A673 (cell line): ENCODE measurements around the gene SAMD13. TPM values are rescaled to one million over a fixed set of nuclear protein-coding genes. Genes with fewer than 3 reads are reported as not detected.

Experiments used
- BruUV-seq: library from RNA; stranded (reverse); fragments of 400-500 nt; replicated peaks from 2 replicates; lab custom pipeline; 2021; lab: Mats Ljungman, UMichigan
- CTCF ChIA-PET: fragments of 300-600 bp; sonication (Branson Sonifier 250); formaldehyde crosslinking; loops from one replicate; lab custom pipeline; 2022; ENCODE audit warnings: antibody characterized with exemption; lab: Charles Lee
- POLR2A ChIA-PET: fragments of 300-600 bp; sonication (Branson Sonifier 250); formaldehyde crosslinking; loops from one replicate; lab custom pipeline; 2022; ENCODE audit warnings: antibody characterized with exemption; ENCODE audit not compliant: low non-redundant PET; lab: Charles Lee
- DNase-seq: peaks from one replicate; pipeline ENCODE4 v3.0.0-alpha.2; 2015; ENCODE audit warnings: low spot score
- H3K27ac ChIP-seq: fragments of 200-600 bp; sonication (generic); 2 replicates; pipeline ENCODE4 v1.5.1; 2016; ENCODE audit warnings: mixed run types, low read depth, mild to moderate bottlenecking, mixed read lengths, antibody characterized with exemption, low read length; ENCODE audit not compliant: poor library complexity, severe bottlenecking
- H3K27me3 ChIP-seq: fragments of 200-600 bp; sonication (generic); replicated peaks from 2 replicates; pipeline ENCODE4 v1.6.1; 2017; ENCODE audit warnings: mixed run types, low read depth, mild to moderate bottlenecking, mixed read lengths, antibody characterized with exemption, low read length; ENCODE audit not compliant: insufficient read depth, poor library complexity
- H3K36me3 ChIP-seq: fragments of 200-600 bp; sonication (generic); 2 replicates; pipeline ENCODE4 v1.6.1; 2016; ENCODE audit warnings: mixed run types, mild to moderate bottlenecking, mixed read lengths, antibody characterized with exemption, low read length; ENCODE audit not compliant: insufficient read depth, poor library complexity, severe bottlenecking
- H3K4me1 ChIP-seq: fragments of 200-600 bp; sonication (generic); 2 replicates; pipeline ENCODE4 v1.6.1; 2017; ENCODE audit warnings: mixed run types, mild to moderate bottlenecking, mixed read lengths, antibody characterized with exemption, low read length; ENCODE audit not compliant: insufficient read depth, poor library complexity, severe bottlenecking
- H3K4me3 ChIP-seq: fragments of 200-600 bp; sonication (generic); 2 replicates; pipeline ENCODE4 v1.5.1; 2016; ENCODE audit warnings: low read depth, mixed run types, mild to moderate bottlenecking, mixed read lengths, low read length; ENCODE audit not compliant: poor library complexity, severe bottlenecking
- H3K9me3 ChIP-seq: fragments of 200-600 bp; sonication (generic); 2 replicates; pipeline ENCODE4 v1.6.1; 2016; ENCODE audit warnings: mixed run types, low read depth, mild to moderate bottlenecking, mixed read lengths, antibody characterized with exemption, low read length; ENCODE audit not compliant: poor library complexity, severe bottlenecking
- EZH2 ChIP-seq: fragments of 200-600 bp; sonication (generic); IDR thresholded peaks from 2 replicates; pipeline ENCODE4 v1.6.1; 2017; ENCODE audit warnings: borderline replicate concordance, low read depth, mild to moderate bottlenecking, mixed read lengths, antibody characterized with exemption, low read length; ENCODE audit not compliant: poor library complexity, severe bottlenecking
- intact Hi-C: fragments of 100-400 bp; cut with micrococcal nuclease; formaldehyde crosslinking; loops from one replicate; pipeline ENCODE4 v1.10.0; 2022; ENCODE audit not compliant: unreplicated experiment
- total RNA-seq: library from RNA; stranded (reverse); gene quantifications from 2 replicates; pipeline ENCODE4 v1.2.3, GENCODE V29; 2021
- TF ChIP-seq, protein P1 (sequence below): fragments of 300-800, 200-600 bp; sonication (generic); conservative IDR thresholded peaks from 2 replicates; pipeline ENCODE4 v1.5.1; 2017; ENCODE audit warnings: low read depth, mild to moderate bottlenecking, antibody characterized with exemption, low read length, moderate library complexity, mixed read lengths

The SAMD13 gene
- total RNA-seq, 1 experiment from 2014 or later = 1.2 TPM

DNA sequence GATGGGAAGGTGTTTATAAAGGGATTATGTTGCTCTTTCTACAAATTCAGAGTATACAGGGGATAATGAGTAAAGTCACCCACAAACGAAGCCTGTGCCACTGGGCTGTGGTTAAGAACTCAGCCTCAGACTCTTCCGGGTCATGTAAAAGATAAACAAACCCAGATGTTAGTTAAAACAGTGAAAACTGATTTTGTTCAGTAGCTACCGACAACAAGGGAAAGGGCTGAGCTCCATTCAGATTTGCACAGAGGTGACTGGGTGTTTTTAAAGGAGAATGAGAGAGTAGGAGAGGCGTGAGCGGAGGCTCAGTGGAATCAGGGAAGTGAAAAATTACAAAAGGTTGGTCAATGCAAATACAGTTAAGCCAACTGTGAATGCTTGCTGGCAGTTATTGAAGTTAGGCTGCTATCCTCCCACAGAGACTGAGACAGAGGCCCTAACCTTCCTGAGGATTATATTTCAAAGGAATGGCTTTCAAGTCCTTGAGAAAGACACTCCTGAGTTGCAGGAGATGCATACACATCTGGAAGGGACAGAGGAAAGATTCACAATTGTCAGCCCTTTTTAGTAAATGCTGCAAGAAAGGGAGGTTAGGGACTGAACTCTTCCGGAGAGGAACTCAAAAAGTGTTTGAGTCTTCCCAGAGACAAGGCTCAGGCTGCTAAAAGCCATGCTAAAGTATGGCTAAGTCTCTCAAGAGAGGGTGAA is 29.9 kb upstream of the SAMD13 start:
- CTCF ChIA-PET = no interaction called here
- no peak for TF ChIP-seq EZH2
- TF ChIP-seq, protein P1, sequence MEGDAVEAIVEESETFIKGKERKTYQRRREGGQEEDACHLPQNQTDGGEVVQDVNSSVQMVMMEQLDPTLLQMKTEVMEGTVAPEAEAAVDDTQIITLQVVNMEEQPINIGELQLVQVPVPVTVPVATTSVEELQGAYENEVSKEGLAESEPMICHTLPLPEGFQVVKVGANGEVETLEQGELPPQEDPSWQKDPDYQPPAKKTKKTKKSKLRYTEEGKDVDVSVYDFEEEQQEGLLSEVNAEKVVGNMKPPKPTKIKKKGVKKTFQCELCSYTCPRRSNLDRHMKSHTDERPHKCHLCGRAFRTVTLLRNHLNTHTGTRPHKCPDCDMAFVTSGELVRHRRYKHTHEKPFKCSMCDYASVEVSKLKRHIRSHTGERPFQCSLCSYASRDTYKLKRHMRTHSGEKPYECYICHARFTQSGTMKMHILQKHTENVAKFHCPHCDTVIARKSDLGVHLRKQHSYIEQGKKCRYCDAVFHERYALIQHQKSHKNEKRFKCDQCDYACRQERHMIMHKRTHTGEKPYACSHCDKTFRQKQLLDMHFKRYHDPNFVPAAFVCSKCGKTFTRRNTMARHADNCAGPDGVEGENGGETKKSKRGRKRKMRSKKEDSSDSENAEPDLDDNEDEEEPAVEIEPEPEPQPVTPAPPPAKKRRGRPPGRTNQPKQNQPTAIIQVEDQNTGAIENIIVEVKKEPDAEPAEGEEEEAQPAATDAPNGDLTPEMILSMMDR = no peak
- Histone ChIP-seq H3K27me3 (no peaks in the 10 kb centered on the region), H3K9me3 (no peaks in the 10 kb centered on the region), H3K36me3 (no peaks in the 10 kb centered on the region), H3K4me1 (no peaks in the 10 kb centered on the region), H3K4me3 (no peak overlapping the region), H3K27ac (no peak overlapping the region)
- no TSS peak for BruUV-seq
- intact Hi-C loops = no loop called here
- POLR2A ChIA-PET = no interaction called here
- no peak for DNase-seq

DNA sequence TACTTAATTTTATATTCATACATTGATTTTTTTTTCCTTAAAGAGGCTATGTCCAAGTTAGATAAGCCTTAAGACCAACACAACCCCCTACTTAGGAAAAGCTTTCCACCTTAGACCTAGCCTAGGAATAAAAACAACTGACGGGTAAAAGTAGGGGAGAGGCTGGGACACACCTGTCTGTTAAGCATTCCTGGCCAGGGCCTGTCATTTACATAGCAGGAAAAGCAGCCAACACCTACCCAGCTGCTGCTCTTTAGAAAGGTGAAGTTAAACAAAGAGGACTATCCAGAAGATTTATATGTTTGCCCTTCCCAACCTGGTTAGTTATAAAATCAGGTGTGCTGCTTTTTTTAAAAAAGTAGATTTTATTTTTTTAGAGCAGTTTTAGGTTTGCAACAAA is 29.1 kb upstream of the SAMD13 start:
- no peak for DNase-seq
- POLR2A ChIA-PET = no interaction called here
- intact Hi-C loops = no loop called here

DNA sequence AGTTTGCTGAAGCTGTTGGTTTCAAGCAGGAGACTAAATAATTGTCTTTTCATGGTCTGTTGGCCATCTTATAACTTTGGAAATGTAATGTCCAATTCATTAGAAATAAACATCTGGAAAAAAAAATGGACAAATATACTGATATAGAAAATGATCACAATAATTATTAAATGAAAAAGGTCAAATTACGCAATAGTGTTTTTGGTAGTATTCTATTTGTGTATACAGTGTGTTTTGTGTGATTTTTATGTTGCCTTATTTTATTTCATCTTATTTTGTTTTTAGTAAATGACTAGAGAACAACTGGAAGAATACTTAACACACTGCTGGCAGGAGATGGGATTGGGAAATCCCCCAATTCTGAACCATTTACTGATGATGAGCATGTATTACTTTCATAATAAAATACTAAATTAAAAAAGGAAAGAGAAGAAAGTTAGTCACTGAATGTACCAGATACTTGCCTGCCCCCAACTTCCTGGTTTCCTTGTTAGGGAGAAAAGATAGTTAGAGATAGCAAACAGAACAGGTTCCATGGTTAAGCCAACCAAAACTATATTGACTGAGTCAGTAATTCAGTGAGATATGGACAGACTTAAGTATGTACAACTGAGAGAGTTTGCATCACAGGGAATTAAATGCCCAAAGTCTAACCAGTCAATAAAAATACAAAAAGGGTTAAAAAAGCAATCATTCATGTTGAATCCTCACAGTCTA is 24.0 kb upstream of the SAMD13 start:
- Histone ChIP-seq H3K9me3 (no peaks in the 10 kb centered on the region), H3K27me3 (no peaks in the 10 kb centered on the region), H3K4me3 (no peak overlapping the region), H3K4me1 (no peaks in the 10 kb centered on the region), H3K36me3 (no peaks in the 10 kb centered on the region), H3K27ac (no peak overlapping the region)
- CTCF ChIA-PET = no interaction called here
- POLR2A ChIA-PET = no interaction called here
- BruUV-seq = no TSS peak
- TF ChIP-seq, protein P1 = no peak
- no peak for TF ChIP-seq EZH2
- no peak for DNase-seq
- intact Hi-C loops = no loop called here

More for the DNA sequence above, 29.1 kb upstream of the SAMD13 start:
- Histone ChIP-seq H3K36me3 (no peaks in the 10 kb centered on the region), H3K9me3 (no peaks in the 10 kb centered on the region), H3K4me3 (no peak overlapping the region), H3K4me1 (no peaks in the 10 kb centered on the region), H3K27me3 (no peaks in the 10 kb centered on the region), H3K27ac (no peak overlapping the region)
- TF ChIP-seq, protein P1 = no peak
- TF ChIP-seq EZH2 = no peak
- no TSS peak for BruUV-seq
- CTCF ChIA-PET = no interaction called here
